Effector CD4-positive, alpha-beta T cell (primary cell): ENCODE data around the gene INTS7.
"Not testable (repeated sequence)": the region's sequence is repeated elsewhere in the genome, so short reads cannot be mapped to it uniquely, and the experiment has no call there.

Experiments used
- DNase-seq: peaks from one replicate; pipeline ENCODE4 v3.0.0-alpha.2; 2020

The INTS7 gene

GRCh38 chr1:212035835-212036605 lies 663 bp upstream of the INTS7 start:
- no peak for DNase-seq

GRCh38 chr1:212034516-212035122 lies 738 bp downstream of the INTS7 start:
- no peak for DNase-seq

GRCh38 chr1:212030936-212031528 lies 4.3 kb downstream of the INTS7 start:
- DNase-seq: no peak

DNA sequence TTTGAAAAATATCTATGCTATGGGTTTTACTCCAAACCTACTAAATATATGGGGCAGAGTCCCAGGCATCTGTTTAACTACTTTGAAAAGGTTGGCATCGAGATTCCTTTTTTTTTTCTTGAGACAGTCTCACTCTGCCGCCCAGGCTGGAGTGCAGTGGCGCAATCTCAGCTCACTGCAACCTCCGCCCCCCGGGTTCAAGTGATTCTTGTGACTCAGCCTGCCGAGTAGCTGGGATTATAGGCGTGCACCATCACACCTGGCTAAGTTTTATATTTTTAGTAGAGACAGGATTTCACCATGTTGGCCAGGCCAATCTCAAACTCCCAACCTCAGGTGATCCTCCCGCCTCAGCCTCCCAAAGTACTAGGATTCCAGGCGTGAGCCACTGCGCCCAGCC lies 7.6 kb downstream of the INTS7 start:
- DNase-seq: not testable (repeated sequence)

- DNase-seq: no peak
These were observed 10.7 kb downstream of the INTS7 start for GRCh38 chr1:212024469-212025149.

DNA sequence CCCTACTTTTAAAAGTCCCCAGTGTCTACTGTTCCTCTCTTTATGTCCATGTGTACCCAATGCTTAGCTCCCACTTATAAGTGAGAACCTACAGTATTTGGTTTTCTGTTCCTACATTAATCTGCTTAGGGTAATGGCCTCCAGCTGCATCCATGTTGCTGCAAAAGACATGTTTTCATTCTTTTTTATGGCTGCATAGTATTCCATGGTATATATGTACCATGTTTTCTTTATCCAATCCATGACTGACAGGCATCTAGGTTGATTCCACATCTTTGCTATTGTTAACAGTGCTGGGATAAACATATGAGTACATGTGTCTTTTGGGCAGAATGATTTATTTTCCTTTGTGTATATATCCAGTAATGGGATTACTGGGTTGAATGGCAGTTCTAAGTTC lies 12.4 kb downstream of the INTS7 start:
- DNase-seq: not testable (repeated sequence)

- DNase-seq: no peak
These were observed 13.8 kb downstream of the INTS7 start for GRCh38 chr1:212021563-212021962.

DNA sequence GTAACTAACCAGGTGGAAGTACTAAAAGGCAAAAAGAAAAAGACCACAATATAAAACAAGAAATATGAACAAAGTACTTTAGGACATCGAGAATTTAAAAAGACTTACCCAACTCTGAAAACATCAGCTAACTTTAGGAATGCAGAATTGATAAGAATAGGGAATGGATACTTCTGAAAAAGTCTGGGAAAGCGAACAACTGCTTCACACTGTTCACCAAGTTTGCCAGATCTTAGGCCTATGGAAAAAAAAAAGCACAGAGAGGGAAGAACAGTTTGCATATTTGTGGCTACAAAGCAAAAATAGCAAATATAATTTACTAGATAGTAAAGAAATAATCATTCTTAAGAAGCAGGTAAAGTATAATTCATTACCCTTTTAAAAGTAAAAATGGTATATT lies 14.4 kb downstream of the INTS7 start:
- no peak for DNase-seq

DNA sequence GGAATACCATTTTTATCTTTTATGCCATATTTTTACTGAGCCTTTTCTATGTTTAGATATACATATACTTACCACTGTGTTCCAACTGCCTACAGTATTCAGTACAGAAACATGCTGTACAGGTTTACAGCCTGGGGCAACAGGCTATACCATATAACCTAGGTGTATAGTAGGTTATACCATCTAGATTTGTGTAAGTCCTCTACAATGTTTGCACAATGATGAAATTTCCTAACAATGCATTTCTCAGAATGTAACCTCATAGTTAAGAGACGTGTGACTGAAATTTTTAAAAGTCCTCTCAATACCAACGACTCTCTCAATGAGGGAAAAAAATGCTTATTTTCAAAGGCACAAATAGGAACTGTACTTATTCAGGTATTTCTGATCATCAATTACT lies 21.7 kb downstream of the INTS7 start:
- no peak for DNase-seq

DNA sequence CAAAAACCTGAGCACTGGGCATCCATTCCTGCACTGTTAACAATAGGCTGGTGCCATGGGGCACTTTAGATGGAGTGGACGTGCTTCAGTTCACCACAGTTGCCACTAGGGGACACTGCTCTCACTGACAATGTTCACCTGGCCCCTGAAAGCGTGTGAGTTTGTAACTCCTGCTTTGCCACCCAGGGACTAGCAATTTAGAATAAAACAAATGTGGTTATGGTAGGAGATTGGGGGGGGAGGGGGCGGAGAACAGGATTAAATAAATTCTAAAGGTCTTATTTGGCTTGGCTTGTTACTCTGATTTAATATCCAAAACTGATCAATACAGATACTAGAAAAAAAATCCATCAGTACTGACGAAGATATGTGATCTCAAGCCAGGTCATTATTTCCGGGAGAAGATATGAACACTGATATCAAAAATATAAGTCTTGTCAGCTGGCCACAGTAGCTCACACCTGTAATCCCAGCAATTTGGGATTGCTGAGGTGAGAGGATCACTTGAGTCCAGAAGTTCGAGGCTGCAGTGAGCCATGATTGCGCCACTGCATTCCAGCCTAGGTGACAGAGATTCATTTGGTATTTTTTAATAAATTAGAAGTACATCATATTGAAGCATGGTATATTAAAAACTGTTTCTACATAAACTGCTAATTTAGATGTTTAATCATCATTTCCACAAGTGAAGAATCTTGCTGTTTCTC lies 23.2 kb downstream of the INTS7 start:
- DNase-seq: peak; percentile 54

- DNase-seq: no peak
These were observed 25.4 kb downstream of the INTS7 start for GRCh38 chr1:212010004-212010403.

- DNase-seq: no peak
These were observed 25.8 kb downstream of the INTS7 start for GRCh38 chr1:212009561-212009960.

- no peak for DNase-seq
These were observed 27.5 kb downstream of the INTS7 start for GRCh38 chr1:212007886-212008285.

GRCh38 chr1:212007178-212007577 lies 28.2 kb downstream of the INTS7 start:
- DNase-seq: no peak

GRCh38 chr1:212004895-212005608 lies 30.3 kb downstream of the INTS7 start:
- DNase-seq: no peak

GRCh38 chr1:212002536-212002935 lies 32.8 kb downstream of the INTS7 start:
- DNase-seq: no peak

- not testable (repeated sequence) for DNase-seq
These were observed 37.9 kb downstream of the INTS7 start for GRCh38 chr1:211997426-211997825.

GRCh38 chr1:211991695-211992094 lies 43.7 kb downstream of the INTS7 start:
- no peak for DNase-seq

DNA sequence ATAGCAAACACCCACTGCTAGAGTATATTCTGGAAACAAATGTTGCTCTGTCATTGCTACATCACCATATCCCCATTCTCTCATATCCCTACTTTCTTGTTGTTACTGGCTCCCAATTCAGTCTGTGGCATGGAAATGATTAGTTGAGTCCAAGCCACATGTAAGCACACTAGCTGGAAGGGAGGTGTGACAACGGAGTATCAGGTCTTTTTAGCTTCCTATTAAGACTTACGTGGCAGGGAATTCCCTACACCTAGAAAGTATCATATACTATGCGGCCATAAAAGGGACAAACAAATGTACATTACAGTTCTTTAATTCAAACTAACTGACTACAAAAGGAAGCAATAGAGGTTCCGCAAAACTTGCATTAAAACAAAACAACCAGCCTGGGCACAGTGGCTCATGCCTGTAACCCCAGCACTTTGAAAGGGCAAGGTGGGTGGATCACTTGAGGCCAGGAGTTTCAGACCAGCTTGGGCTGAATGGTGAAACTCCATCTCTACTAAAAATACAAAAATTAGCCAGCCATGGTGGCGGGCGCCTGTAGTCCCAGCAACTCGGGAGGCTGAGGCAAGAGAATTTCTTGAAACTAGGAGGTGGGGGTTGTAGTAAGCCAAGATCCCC lies 48.6 kb downstream of the INTS7 start:
- no peak for DNase-seq

GRCh38 chr1:211985556-211986264 lies 49.6 kb downstream of the INTS7 start:
- DNase-seq: no peak

- DNase-seq: no peak
These were observed 56.8 kb downstream of the INTS7 start for GRCh38 chr1:211978596-211978995.
